Measurements from ENCODE around the gene PSMB3. TPM values are rescaled to one million over a fixed set of nuclear protein-coding genes. Genes with fewer than 3 reads are reported as not detected.

Gene PSMB3
- total and polyA plus RNA-seq, 9 of the 15 experiments (the other 6 are each of a cell fraction or from before 2014, with no cell fraction given), result 460 to 2,775 (median 574) TPM

DNA sequence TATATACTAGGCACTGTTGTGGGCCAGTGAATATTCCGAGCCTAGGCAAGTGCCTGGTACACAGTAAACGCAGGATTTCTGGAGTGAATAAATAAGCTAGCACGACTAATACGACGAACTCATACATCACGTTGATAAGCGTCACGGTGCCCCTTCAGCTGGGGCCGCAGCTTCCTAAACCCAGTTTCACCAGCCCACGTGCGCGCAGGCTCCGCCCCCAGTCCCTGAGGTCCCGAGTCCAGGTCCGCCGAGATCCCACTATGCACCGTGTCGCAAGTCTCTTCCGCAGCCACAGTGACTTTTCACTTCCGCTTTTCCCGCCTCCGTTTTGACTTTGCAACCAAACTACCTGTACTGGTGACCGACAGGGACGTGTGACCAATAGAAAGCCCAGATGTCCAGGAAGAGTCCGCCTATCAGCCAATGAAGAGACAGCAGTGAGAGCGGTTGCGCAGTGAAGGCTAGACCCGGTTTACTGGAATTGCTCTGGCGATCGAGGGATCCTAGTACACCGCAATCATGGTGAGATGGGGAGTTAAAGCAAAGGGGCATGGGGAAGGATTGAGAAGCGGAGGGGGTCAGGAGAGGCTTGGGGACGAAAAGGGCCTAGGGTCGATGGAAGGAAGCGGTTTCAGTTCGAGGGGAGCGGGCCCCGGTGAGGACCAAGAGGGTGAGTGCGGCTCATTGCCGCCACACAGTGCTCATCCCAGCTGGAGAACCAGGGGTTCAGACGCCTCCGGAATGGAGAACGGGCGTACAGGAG, at the start of gene PSMB3 (continued):
- TF ChIP-seq, protein P1, sequence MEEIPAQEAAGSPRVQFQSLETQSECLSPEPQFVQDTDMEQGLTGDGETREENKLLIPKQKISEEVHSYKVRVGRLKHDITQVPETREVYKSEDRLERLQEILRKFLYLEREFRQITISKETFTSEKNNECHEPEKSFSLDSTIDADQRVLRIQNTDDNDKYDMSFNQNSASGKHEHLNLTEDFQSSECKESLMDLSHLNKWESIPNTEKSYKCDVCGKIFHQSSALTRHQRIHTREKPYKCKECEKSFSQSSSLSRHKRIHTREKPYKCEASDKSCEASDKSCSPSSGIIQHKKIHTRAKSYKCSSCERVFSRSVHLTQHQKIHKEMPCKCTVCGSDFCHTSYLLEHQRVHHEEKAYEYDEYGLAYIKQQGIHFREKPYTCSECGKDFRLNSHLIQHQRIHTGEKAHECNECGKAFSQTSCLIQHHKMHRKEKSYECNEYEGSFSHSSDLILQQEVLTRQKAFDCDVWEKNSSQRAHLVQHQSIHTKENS (CRISPR knock-in tag; IDR thresholded peaks at IDR 0.05), result no peak
- TF ChIP-seq U2AF1 (optimal IDR thresholded peaks at IDR 0.05; ENCODE audit: low read depth, low read length) (no peak), ZNF184 (CRISPR knock-in tag; IDR thresholded peaks at IDR 0.05) (no peak), ARID1B (IDR thresholded peaks at IDR 0.05) (no peak), GABPB2 (CRISPR knock-in tag; conservative IDR thresholded peaks at IDR 0.05) (no peak), CREM (IDR thresholded peaks at IDR 0.05; ENCODE audit: low read depth) (peak; percentile 86), MAFG (tag; conservative IDR thresholded peaks at IDR 0.05) (no peak; the same call in 1 of the 2 replicates), ZNF75A (CRISPR knock-in tag; IDR thresholded peaks at IDR 0.05) (no peak), SMC3 (conservative IDR thresholded peaks at IDR 0.05; ENCODE audit: insufficient read depth, low read depth, low read length) (no peak), ZNF165 (CRISPR knock-in tag; IDR thresholded peaks at IDR 0.05; ENCODE audit: borderline replicate concordance) (no peak), SNRNP70 (optimal IDR thresholded peaks at IDR 0.05; ENCODE audit: low read depth, low read length) (no peak), MAZ (CRISPR knock-in tag; conservative IDR thresholded peaks at IDR 0.05 in 1 of 2, IDR thresholded peaks at IDR 0.05 in 1 of 2) (peak in 1 of 2 experiments; percentile 43; a peak in 1 of 4 replicates), LEF1 (IDR thresholded peaks at IDR 0.05) (no peak), NRF1 (conservative IDR thresholded peaks at IDR 0.05 in 1 of 2, IDR thresholded peaks at IDR 0.05 in 1 of 2) (peak; percentile 92 to 94), IFI16 (CRISPR knock-in tag; IDR thresholded peaks at IDR 0.05) (no peak), JUN (IDR thresholded peaks at IDR 0.05; ENCODE audit: borderline replicate concordance, low read depth, low read length) (peak; percentile 42; the same call in 1 of the 2 replicates), JUN (CRISPR knock-in tag; IDR thresholded peaks at IDR 0.05; ENCODE audit: borderline replicate concordance) (no peak), ZBTB7A (IDR thresholded peaks at IDR 0.05; ENCODE audit: borderline replicate concordance, control insufficient read depth, low read depth, low read length) (no peak), ZNF174 (CRISPR knock-in tag; IDR thresholded peaks at IDR 0.05) (no peak), SMAD1 (IDR thresholded peaks at IDR 0.05; ENCODE audit: low read depth, low read length, partially characterized antibody) (no peak)
- TF ChIP-seq, protein P2, sequence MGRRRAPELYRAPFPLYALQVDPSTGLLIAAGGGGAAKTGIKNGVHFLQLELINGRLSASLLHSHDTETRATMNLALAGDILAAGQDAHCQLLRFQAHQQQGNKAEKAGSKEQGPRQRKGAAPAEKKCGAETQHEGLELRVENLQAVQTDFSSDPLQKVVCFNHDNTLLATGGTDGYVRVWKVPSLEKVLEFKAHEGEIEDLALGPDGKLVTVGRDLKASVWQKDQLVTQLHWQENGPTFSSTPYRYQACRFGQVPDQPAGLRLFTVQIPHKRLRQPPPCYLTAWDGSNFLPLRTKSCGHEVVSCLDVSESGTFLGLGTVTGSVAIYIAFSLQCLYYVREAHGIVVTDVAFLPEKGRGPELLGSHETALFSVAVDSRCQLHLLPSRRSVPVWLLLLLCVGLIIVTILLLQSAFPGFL (CRISPR knock-in tag; IDR thresholded peaks at IDR 0.05), result no peak
- TF ChIP-seq, protein P3, sequence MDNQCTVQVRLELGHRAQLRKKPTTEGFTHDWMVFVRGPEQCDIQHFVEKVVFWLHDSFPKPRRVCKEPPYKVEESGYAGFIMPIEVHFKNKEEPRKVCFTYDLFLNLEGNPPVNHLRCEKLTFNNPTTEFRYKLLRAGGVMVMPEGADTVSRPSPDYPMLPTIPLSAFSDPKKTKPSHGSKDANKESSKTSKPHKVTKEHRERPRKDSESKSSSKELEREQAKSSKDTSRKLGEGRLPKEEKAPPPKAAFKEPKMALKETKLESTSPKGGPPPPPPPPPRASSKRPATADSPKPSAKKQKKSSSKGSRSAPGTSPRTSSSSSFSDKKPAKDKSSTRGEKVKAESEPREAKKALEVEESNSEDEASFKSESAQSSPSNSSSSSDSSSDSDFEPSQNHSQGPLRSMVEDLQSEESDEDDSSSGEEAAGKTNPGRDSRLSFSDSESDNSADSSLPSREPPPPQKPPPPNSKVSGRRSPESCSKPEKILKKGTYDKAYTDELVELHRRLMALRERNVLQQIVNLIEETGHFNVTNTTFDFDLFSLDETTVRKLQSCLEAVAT (IDR thresholded peaks at IDR 0.05), result peak in 1 of 2 experiments; percentile 72; a peak in 2 of 4 replicates
- TF ChIP-seq, protein P4, sequence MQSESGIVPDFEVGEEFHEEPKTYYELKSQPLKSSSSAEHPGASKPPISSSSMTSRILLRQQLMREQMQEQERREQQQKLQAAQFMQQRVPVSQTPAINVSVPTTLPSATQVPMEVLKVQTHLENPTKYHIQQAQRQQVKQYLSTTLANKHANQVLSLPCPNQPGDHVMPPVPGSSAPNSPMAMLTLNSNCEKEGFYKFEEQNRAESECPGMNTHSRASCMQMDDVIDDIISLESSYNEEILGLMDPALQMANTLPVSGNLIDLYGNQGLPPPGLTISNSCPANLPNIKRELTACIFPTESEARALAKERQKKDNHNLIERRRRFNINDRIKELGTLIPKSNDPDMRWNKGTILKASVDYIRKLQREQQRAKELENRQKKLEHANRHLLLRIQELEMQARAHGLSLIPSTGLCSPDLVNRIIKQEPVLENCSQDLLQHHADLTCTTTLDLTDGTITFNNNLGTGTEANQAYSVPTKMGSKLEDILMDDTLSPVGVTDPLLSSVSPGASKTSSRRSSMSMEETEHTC (IDR thresholded peaks at IDR 0.05), result 0 out of 2 replicates have a peak, but pooled peaks have one; percentile 26

Measured in K562 (cell line).